ENCODE data around the gene ZNF816.
A peak's percentile ranks its signal among the peaks of the same experiment; 100 is the strongest.
"Not testable (repeated sequence)": the region's sequence is repeated elsewhere in the genome, so short reads cannot be mapped to it uniquely, and the experiment has no call there.

Gene ZNF816

GRCh38 chr19:52923778-52924593, 38.7 kb downstream of the ZNF816 start:
- DNase-seq: no peak

GRCh38 chr19:52922841-52923777, 39.6 kb downstream of the ZNF816 start, which contains the start of gene ZNF888:
ZNF888 (minus strand) TSS chr19:52923428; CDS start chr19:52917873, 5,555 bp downstream.
- peak; percentile 68 for DNase-seq

GRCh38 chr19:52917531-52917930, 45.1 kb downstream of the ZNF816 start:
- no peak for DNase-seq

- DNase-seq: no peak
Measured at GRCh38 chr19:52910648-52911047, 52.0 kb downstream of the ZNF816 start.

GRCh38 chr19:52904052-52904780, 58.5 kb downstream of the ZNF816 start:
- not testable (repeated sequence) for DNase-seq

GRCh38 chr19:52901842-52902241, 60.8 kb downstream of the ZNF816 start:
- DNase-seq: no peak
